CD4-positive, alpha-beta T cell treated with Interleukin-15 for 1 hour (primary cell): Measurements from ENCODE around the gene TEAD1.

ENCODE experiments used
- DNase-seq: peaks from one replicate; pipeline ENCODE4 v3.0.0-alpha.2; 2020

The TEAD1 gene

GRCh38 chr11:12673924-12674570 is at the start of gene TEAD1:
TSS of gene TEAD1 (plus strand) at chr11:12674421.
- DNase-seq: peak; percentile 77

- no peak for DNase-seq
Measured at GRCh38 chr11:12624595-12624994, 49.6 kb upstream of the TEAD1 start.

- no peak for DNase-seq
Measured at GRCh38 chr11:12625438-12626071, 48.7 kb upstream of the TEAD1 start.

- no peak for DNase-seq
Measured at GRCh38 chr11:12626616-12627015, 47.6 kb upstream of the TEAD1 start.

- DNase-seq: no peak
Measured at GRCh38 chr11:12628314-12628713, 45.9 kb upstream of the TEAD1 start.

DNA sequence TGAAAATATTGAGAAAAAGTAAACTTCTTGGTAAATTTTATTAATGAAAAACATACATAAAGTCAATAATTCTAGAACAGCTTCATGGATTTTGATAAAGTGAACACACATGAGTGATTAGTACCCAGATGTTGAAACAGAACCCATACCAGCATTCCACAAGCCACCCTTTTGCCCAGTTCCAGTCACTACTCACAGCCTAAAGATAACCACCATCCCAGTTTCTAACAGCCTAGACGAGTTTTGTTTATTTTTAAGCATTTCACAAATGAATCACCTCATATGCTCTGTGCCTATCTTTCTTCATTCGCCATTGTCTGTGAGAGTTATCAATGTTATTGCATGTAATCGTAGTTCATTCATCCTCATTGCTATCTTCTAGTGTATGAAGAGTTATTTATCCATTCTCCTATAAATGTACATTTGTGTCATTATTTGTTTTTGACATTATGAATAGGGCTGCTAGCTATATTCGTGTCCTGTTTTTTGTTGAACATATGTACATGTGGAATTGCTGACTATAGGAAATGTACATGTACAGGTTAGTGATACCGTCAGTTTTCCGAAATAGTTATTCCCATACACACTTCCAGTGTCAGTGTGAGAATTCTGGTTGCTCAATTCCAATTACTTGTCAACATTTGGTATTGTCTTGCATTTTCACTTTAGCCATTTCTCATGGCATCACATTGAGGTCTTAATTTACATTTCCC is 44.5 kb upstream of the TEAD1 start:
- DNase-seq: no peak

- DNase-seq: no peak
Measured at GRCh38 chr11:12631651-12632050, 42.6 kb upstream of the TEAD1 start.

DNA sequence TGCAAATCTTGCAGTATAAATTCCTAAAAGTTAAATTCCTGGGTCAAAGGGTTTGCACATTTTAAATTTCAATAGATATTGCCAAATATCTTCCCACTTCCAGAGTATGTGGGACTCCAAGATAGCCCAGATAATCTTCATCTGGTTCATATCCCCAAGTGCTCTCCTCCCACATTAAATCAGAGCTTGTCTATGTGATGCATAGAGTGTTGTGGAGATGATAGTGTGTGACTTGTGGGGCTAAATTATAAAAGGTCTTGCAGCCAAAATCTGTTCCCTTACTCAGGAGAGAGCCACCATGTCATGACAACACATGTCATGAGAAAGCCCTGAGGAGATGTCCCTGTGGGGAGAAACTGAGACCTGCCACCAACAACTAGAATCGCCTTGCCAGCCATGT is 39.9 kb upstream of the TEAD1 start:
- no peak for DNase-seq

DNA sequence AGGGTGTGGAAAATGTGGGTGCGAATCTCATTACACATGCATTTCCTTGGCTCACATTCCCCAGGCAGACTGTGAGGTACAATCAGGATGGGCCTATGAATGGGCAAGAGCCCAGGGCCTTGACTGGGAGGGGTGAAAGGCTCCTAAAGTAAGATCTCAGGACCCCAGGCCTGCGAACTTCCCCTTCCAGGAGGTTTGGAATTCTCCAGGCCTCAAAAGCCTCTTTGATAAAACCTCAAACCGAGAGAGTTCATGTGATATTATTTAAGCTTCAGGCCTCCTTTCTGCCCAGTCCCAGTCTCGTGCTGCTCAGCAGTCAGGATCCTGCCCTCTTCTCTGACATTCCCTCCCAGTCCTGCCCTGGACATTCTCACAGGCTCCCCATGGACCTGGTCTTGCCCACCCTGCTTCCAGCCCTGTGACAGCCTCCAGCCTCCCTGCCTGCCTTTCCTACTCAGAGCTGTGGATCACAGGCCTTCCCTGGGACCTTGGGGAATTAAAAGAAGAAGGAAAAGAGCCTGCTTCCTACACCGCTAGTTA is 37.3 kb upstream of the TEAD1 start:
- DNase-seq: no peak

DNA sequence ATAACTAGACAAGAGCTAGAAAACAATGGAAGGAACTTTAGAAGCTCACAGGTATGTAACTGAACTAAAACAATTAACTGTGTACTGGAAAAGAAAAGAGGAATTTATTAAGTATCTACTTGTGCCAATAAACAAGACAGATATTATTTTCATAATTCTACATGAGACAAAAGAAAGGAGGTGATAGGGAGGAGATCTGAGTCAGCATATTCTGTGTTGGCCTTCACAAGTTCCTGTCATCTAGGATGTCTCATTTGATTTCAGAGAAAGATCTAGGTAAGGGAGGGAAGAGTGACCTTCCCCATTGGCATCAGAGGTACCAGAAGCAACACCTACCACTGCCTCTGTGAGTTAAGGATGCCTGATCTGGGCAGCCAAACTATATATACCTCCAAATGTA is 34.8 kb upstream of the TEAD1 start:
- no peak for DNase-seq

GRCh38 chr11:12640355-12640754 is 33.9 kb upstream of the TEAD1 start:
- no peak for DNase-seq

- DNase-seq: no peak
Measured at GRCh38 chr11:12640926-12641849, 33.0 kb upstream of the TEAD1 start.

DNA sequence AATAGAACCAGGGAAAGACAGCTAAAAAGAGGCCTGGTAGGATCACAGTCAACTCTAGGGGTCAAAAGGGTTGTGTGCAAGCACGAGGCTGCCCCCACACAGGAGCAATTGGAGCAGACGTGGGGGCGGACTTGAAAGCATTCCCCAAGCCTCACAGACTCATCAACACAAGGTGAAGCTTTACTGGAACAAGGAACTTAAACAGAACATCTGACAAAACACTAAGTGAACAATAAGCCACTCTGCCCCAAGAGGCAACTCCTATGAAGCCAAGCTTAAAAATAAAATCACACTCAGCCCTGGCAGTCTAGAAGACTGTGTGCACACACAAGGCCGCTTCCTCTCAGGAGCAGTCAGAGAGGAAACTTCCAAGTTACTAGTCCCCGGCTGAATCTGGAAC is 32.2 kb upstream of the TEAD1 start:
- DNase-seq: no peak

DNA sequence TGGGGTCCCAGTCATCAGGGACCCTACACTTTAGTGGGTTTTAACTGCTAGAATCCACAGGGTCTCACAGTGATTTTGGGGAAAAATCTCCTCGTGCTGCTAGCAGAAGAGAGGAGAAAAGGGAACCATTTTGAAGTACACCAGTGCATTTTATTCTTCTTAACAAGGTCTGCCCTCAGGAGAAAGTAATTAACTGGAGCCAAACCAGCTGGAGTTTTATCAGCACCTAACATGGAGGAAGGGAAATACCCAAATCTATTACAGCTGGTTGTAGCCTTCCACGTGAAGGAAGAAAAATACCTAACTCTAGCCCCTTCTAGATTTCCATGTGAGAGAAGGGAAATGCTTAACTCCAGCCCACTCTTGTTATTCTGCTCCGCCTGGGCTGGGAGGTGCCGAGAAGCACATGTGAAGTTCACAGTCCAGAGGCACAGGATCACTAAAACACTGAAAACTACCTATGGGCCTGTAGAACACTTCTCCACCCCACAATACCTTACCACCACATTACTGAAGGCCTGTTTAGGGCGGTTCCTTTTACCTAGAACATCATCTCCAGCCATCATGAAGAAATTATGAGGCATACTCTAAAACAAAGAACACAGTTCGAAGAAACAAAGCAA is 31.3 kb upstream of the TEAD1 start:
- DNase-seq: no peak

- DNase-seq: no peak
Measured at GRCh38 chr11:12646478-12646877, 27.7 kb upstream of the TEAD1 start.

GRCh38 chr11:12653729-12654128 is 20.5 kb upstream of the TEAD1 start:
- DNase-seq: no peak

DNA sequence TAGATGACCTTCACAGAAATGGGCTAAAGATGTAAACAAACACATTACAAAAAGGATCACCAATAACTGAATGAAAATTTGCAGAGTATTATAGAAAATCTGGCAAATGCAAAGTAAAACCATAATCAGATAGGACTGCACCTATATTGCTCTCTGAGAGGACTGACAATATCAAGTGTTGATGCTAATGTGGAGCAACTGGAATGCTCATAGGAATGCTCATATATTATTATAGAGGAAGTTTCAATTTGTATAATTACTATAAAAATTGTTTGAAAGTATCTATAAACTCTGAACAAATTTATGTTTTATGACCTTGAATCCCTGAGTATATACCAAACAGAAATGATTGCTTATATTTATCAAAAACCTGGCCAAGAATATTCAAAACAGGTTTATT is 18.4 kb upstream of the TEAD1 start:
- no peak for DNase-seq

- DNase-seq: no peak
Measured at GRCh38 chr11:12657336-12657735, 16.9 kb upstream of the TEAD1 start.

- no peak for DNase-seq
Measured at GRCh38 chr11:12657981-12658380, 16.2 kb upstream of the TEAD1 start.

GRCh38 chr11:12662101-12662689 is 12.0 kb upstream of the TEAD1 start:
- DNase-seq: no peak

- DNase-seq: no peak
Measured at GRCh38 chr11:12664385-12664784, 9.8 kb upstream of the TEAD1 start.

DNA sequence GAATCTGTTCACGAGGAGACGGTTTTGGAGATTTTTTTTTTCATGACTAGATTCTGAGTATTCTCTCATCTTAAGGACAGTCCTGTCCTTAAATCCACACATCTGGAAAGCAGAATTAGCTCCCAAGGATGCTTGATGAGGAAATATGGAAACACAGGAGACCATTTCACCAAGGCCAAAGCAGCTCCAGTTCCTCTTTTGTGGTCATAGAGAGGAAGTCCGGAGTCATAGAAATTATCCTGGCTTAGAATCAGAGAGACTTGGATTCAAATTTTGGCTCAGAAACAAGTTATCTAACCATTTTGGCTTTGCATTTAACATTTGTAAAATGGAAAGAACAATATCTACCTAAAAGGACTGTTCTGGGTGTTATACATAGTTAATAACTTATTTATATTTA is 7.3 kb upstream of the TEAD1 start:
- DNase-seq: no peak
